NT2/D1 (cell line): Measurements from ENCODE around the gene AGT.

Experiments
- SUZ12 ChIP-seq: IDR thresholded peaks from 2 replicates; pipeline ENCODE4 v1.6.1; 2011; ENCODE audit not compliant: insufficient read length, insufficient read depth; ENCODE audit errors: extremely low read depth
- YY1 ChIP-seq: IDR thresholded peaks from 2 replicates; pipeline ENCODE4 v1.6.1; 2011; ENCODE audit not compliant: insufficient read length, insufficient read depth
- ZNF274 ChIP-seq: IDR thresholded peaks from 2 replicates; pipeline ENCODE4 v1.6.1; 2011; ENCODE audit warnings: mild to moderate bottlenecking, low read depth, low read length

GRCh38 chr1:230698130-230698529 lies 15.8 kb downstream of the AGT start:
- TF ChIP-seq ZNF274 (no peak), SUZ12 (no peak), YY1 (no peak)
